ENCODE results near the gene MCM3AP. TPM values are rescaled to one million over a fixed set of nuclear protein-coding genes. Genes with fewer than 3 reads are reported as not detected.

The MCM3AP gene
- total and polyA plus RNA-seq, 9 of the 15 experiments (the other 6 are each of a cell fraction or from before 2014, with no cell fraction given), result 6.5 to 179 (median 69.6) TPM

DNA sequence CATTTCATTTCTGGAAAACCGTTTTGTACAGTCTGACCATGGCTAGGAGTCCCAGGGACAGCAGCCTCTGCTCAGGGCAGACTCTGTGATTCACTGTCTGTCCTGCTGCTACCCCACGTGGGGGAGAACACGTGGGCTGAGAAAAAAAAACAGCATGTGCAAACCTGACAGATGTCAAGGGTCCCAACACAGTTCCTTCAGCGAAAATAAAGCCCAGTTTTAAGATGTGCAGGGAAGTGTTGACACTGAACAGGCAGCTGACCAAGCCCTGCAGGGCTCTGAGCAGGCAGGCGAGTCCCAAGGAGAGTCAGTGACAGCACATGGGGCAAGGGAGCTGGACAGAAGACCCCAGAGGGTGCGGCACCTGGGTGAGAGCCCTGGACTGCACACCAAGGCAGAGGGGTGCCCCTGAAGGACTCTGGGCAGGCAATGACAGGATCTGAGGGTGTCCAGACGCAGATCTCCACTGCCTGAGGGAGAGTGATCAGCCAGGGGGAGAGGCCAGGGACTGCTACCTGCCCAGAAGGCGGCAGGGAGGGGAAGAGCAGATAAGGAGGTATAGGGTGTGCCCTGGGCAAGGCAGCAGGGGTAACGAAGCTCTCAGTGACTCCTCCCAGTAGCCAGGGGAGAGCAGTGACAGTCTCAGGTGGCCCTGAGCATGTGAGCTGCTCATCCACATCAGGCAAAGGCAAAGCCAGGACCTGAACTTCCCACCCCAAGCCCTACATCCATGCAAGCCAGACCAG is 96.0 kb downstream of the MCM3AP start (continued):
- TF ChIP-seq FOXK2 (conservative IDR thresholded peaks at IDR 0.05 in 1 of 2, IDR thresholded peaks at IDR 0.05 in 1 of 2; ENCODE audit: low read depth in 2 of 2) (peak; percentile 64 to 72; a peak in 3 of 4 replicates), IFI16 (CRISPR knock-in tag; IDR thresholded peaks at IDR 0.05) (no peak), ZNF217 (CRISPR knock-in tag; IDR thresholded peaks at IDR 0.05) (no peak), XRCC3 (IDR thresholded peaks at IDR 0.05) (no peak), JUN (IDR thresholded peaks at IDR 0.05; ENCODE audit: borderline replicate concordance, low read depth, low read length) (peak; percentile 19; the same call in 1 of the 2 replicates), JUN (CRISPR knock-in tag; IDR thresholded peaks at IDR 0.05; ENCODE audit: borderline replicate concordance) (no peak), HNRNPL (IDR thresholded peaks at IDR 0.05; ENCODE audit: low read depth, low read length) (no peak), MYBL2 (IDR thresholded peaks at IDR 0.05; ENCODE audit: low read depth) (no peak), MYBL2 (CRISPR knock-in tag; IDR thresholded peaks at IDR 0.05; ENCODE audit: borderline replicate concordance) (no peak), NFIX (CRISPR knock-in tag; IDR thresholded peaks at IDR 0.05; ENCODE audit: low read depth) (no peak), TCF7 (IDR thresholded peaks at IDR 0.05; ENCODE audit: borderline replicate concordance) (no peak), FOXK1 (CRISPR knock-in tag; IDR thresholded peaks at IDR 0.05; ENCODE audit: borderline replicate concordance) (no peak), FOSL1 (tag; conservative IDR thresholded peaks at IDR 0.05) (no peak), ZNF384 (IDR thresholded peaks at IDR 0.05; ENCODE audit: low read depth, low read length) (peak; percentile 88), RHOXF2B (CRISPR knock-in tag; conservative IDR thresholded peaks at IDR 0.05) (no peak)
- TF ChIP-seq, protein P1, sequence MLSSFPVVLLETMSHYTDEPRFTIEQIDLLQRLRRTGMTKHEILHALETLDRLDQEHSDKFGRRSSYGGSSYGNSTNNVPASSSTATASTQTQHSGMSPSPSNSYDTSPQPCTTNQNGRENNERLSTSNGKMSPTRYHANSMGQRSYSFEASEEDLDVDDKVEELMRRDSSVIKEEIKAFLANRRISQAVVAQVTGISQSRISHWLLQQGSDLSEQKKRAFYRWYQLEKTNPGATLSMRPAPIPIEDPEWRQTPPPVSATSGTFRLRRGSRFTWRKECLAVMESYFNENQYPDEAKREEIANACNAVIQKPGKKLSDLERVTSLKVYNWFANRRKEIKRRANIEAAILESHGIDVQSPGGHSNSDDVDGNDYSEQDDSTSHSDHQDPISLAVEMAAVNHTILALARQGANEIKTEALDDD (IDR thresholded peaks at IDR 0.05), result no peak
- TF ChIP-seq, protein P2, sequence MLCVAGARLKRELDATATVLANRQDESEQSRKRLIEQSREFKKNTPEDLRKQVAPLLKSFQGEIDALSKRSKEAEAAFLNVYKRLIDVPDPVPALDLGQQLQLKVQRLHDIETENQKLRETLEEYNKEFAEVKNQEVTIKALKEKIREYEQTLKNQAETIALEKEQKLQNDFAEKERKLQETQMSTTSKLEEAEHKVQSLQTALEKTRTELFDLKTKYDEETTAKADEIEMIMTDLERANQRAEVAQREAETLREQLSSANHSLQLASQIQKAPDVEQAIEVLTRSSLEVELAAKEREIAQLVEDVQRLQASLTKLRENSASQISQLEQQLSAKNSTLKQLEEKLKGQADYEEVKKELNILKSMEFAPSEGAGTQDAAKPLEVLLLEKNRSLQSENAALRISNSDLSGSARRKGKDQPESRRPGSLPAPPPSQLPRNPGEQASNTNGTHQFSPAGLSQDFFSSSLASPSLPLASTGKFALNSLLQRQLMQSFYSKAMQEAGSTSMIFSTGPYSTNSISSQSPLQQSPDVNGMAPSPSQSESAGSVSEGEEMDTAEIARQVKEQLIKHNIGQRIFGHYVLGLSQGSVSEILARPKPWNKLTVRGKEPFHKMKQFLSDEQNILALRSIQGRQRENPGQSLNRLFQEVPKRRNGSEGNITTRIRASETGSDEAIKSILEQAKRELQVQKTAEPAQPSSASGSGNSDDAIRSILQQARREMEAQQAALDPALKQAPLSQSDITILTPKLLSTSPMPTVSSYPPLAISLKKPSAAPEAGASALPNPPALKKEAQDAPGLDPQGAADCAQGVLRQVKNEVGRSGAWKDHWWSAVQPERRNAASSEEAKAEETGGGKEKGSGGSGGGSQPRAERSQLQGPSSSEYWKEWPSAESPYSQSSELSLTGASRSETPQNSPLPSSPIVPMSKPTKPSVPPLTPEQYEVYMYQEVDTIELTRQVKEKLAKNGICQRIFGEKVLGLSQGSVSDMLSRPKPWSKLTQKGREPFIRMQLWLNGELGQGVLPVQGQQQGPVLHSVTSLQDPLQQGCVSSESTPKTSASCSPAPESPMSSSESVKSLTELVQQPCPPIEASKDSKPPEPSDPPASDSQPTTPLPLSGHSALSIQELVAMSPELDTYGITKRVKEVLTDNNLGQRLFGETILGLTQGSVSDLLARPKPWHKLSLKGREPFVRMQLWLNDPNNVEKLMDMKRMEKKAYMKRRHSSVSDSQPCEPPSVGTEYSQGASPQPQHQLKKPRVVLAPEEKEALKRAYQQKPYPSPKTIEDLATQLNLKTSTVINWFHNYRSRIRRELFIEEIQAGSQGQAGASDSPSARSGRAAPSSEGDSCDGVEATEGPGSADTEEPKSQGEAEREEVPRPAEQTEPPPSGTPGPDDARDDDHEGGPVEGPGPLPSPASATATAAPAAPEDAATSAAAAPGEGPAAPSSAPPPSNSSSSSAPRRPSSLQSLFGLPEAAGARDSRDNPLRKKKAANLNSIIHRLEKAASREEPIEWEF (CRISPR knock-in tag; IDR thresholded peaks at IDR 0.05), result no peak
- TF ChIP-seq, protein P3, sequence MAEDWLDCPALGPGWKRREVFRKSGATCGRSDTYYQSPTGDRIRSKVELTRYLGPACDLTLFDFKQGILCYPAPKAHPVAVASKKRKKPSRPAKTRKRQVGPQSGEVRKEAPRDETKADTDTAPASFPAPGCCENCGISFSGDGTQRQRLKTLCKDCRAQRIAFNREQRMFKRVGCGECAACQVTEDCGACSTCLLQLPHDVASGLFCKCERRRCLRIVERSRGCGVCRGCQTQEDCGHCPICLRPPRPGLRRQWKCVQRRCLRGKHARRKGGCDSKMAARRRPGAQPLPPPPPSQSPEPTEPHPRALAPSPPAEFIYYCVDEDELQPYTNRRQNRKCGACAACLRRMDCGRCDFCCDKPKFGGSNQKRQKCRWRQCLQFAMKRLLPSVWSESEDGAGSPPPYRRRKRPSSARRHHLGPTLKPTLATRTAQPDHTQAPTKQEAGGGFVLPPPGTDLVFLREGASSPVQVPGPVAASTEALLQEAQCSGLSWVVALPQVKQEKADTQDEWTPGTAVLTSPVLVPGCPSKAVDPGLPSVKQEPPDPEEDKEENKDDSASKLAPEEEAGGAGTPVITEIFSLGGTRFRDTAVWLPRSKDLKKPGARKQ (CRISPR knock-in tag; IDR thresholded peaks at IDR 0.05), result no peak
- TF ChIP-seq, protein P4, sequence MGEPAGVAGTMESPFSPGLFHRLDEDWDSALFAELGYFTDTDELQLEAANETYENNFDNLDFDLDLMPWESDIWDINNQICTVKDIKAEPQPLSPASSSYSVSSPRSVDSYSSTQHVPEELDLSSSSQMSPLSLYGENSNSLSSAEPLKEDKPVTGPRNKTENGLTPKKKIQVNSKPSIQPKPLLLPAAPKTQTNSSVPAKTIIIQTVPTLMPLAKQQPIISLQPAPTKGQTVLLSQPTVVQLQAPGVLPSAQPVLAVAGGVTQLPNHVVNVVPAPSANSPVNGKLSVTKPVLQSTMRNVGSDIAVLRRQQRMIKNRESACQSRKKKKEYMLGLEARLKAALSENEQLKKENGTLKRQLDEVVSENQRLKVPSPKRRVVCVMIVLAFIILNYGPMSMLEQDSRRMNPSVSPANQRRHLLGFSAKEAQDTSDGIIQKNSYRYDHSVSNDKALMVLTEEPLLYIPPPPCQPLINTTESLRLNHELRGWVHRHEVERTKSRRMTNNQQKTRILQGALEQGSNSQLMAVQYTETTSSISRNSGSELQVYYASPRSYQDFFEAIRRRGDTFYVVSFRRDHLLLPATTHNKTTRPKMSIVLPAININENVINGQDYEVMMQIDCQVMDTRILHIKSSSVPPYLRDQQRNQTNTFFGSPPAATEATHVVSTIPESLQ (CRISPR knock-in tag; IDR thresholded peaks at IDR 0.05), result no peak

Data from K562 (cell line).